GM18511 (cell line): ENCODE data around the gene PHF14.

Experiments
- ATAC-seq: cut with Tn5 transposase; IDR thresholded peaks from one replicate; pipeline ENCODE4 v1.9.1; 2021; ENCODE audit warnings: mild to moderate bottlenecking, moderate library complexity; ENCODE audit not compliant: unreplicated experiment

The PHF14 gene

DNA sequence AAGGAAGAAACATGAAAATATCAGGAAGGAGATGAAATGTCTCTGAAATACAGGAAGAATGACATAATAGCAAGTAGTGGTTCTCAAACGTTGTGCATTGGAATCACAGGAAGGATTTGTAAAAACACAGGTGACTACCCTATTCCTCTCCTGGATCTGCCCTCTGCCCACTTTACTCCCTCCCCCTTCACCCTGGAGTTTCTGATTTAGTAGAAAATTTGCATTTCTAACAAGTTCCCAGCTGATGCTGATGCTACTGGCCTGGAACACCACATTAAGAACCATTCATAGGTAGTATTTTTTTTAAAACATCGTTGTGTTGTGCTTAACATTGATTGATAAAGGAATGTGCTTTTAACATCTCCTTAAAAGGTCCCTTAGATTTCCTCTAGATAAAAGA is 130.9 kb downstream of the PHF14 start:
- no peak for ATAC-seq

DNA sequence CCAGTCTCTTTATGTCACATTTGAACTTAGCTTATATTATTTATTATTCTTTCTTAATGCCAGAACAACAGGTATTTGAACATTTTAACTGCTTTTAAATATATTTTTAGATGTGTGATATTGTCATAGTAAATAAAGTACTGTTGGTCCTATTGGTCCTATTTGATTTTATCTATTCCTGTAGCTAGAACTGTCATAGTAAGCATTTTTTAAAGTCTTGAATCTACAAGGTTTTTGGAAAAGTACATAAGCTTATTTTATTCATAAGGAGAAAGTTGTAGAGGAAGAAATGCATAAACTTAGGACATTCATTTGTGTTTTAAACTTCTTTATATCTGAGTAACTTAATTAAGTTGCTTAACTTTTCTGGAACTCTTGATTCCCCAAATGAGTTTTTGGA is 136.0 kb downstream of the PHF14 start:
- ATAC-seq = no peak

DNA sequence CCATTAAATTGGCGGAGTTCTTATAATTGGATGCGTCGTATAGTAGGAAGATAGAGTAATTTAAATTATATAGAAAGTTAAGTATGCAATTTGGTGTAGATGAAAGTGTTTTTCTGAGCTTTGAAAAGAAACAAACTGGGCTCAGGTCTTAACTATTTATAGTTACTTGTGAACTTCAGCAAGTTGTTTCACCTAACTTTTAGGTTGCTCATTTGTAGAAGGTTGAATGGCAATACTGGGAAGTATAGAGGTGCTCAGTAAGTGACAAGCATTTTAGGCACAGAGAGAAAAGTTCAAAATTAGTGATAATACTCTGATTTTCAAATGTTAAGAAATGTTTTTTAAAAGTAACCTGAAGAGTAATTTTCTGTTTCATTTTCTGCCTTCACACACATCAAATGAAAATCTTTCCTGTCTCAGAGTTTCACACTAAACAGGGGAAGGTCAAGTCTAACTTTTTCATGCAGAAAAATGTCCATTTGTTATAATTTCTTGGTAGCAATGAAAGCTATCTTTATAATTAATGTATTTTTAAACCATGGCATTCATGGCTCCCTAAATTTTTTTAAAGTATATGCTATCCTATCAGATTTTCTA is 146.5 kb downstream of the PHF14 start:
- ATAC-seq = peak; percentile 78

DNA sequence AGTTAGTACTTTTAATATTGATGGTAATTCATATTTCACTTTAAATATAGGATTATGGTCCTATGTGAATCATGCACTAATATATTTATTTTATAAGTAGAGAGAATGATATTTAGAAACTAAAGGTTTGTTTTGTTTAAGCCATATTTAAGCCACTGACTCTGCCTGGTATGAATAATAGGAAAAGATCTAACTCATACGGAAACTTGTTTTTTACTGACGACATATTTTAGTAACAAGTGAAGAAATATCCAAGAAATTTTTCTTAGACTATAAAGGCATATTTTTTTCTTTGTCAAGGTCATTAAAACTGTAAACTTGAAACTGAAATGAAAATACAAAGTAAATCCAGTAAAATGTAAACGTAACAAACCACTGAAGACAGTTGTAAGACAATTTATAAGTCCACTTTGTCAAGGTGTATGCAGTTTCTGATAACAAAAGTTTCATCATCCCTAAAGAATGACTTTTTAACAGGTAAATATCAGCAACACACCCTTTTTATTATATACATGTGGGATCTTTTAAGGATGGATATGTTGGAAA is 147.1 kb downstream of the PHF14 start:
- peak; percentile 50 for ATAC-seq

DNA sequence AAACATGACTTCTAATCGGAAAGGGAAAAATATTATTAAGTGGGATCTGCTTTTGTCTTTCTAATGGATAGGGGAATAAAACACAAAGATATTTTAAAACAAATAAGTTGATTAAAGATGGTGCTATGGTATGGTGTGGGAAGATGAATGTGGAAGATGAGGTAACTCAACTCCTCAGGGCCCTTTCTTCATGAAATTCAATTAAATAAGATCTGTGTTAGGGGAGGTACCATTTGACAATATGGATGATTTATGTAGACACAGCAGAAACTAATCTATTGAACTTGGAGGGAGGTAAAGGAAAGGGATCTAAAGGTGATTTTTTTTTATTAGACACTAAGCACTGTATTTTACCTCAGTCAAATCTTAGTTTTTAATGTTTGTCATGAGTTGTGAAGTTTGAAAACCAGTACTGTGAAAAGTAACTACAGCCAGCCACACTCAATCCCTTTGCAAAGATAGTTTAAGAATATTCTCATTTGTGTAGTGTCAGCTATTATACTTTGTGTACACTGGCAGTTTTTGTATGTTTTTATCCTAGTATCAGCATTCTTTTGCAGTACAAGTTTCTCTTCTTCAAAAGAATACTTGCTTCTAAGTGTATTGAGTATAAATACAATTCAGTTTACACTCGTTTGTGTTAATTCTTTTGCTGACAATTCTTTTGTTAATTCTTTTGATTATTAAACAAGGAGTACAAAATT is 151.3 kb downstream of the PHF14 start:
- no peak for ATAC-seq

DNA sequence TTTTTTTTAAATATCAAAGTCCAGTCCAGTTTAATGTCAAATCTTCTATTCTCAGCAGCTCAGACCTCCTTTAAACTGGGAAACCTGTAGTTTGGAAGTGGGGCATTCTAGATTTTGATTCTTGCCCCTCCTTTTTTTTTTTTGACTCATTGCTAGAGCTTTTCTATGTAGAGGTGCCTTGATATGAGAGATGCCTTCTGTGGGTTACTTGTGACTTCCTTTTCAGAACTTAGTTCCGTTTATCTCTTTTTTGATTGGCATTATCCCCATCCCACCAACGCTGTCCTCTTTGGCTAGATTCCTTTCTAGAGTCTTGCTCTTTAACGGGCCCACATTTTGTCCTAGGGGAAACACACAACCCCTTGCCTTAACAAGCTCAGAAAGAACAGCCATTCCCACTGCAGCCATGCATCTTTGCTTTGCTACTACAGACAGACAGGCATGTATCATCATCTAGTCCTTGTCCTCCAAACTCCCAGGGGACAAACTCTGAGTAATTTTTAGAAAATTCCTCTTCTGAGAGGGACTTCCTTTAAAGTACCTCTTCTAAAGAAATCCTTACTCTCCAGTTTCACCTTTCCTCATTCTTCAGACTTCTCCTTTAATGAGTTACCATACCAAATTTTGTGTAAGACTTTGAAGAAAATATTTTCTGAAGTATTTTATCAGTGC is 153.6 kb downstream of the PHF14 start:
- ATAC-seq = no peak

DNA sequence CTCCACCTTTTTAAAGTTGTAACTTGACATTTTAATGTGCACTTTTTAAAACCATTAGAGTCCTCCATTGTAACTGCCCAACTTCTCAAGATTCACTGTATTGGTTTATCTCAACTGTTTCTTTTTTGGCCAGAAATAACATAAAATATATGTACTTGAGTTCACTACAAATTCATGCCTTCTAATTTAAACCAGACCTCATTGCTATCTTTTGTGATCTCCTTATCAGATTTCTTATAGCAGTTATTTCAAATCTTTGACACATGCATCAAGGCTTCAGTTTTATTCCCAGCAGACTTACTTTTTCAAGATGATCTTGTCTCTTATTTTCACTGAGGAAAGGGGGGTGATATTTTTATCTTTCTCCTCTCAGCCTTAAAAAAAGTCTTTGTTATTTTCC is 154.3 kb downstream of the PHF14 start:
- ATAC-seq = no peak

DNA sequence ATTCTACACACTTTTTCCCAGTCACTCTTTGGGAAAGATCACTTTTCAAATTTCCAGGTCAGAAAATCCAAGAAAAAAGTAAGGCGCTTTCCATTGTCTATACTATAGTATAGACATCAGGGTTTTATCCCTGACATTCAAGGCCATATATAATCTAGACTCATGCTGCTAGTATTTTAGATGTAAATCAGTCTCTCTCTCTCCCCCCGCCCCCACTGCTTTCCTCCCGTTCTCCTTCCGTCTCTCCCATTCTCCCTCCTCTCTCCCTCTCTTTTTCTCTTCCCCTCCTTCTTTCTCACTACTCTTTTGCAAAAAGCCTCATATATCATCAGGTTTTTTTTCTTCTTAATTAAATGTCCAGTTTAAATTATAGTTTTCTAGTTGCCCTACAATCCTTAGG is 154.8 kb downstream of the PHF14 start:
- ATAC-seq = no peak

DNA sequence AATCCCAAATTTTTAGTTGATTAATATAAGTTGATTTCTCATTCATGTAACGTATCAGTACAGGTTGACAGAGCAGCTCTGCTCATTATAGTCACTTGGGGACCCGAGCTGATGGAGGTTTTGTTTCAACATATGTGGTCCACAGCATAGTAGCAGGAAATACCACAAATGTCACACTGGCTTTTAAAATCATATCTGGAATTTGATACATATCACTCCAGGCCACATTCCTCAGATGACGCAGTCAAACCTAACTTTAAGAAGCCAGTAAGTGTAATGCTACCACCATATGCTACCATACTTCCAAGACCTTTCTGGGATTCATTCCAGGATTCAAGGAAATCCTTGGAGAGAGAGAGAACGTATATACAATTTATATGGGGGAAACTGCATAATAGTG is 156.3 kb downstream of the PHF14 start:
- ATAC-seq = no peak

DNA sequence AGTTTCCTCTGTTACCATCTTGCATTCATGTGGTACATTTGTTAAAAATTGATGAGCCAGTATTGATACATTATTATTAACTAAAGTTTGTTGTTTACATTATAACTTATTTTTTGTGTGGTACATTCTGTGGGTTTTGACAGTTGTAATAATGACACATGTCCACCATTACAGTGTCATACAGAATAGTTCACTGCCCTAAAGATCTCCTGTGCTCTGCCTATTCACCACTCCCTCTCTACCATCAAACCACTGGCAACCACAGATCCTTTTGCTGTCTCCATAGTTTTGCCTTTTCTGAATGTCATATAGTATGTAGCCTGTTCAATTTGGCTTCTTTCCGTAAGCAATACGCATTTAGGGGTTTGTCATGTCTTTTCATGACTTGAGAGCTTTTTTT is 156.9 kb downstream of the PHF14 start:
- ATAC-seq = no peak

DNA sequence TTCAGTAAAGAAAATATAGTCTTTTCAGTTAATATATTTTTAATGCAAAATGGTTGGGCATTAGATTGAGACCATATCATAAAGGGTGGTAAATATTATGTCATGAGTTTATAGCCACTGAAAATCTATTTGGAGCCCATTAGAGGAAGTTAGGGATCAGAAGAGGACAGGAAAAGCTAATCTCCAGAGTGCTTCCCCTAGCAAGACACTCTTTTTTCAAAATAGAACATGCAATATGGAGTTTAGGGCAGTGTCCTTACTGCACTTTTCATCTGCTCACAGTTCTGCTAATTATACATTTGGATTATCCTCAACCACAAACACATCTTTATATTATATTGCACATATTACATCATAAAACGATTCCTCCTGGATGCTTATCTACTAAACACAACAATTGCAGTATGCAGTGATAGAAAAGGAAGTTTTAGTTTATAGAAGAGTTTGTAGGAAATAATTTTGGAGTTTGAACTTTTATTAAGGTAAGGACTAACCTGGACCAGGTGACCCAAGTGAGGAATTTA is 159.8 kb downstream of the PHF14 start:
- no peak for ATAC-seq

DNA sequence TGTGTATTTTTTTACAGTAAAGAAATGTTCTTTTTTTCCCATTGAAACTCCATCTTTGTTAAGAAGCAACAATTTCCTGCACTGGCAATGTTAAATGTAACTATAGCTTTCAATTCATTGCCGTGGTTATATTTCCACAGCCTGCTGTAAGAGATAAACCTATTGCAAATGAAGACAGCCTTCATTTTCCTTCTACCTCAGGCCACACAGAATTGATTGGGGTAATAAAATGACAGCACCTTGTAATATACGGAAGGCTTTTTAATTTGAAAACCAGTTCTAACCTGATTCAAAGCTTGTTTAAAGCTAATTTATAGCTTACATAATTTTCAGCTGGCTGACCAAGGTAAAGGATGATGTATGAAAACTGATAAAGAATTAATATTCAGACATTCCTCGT is 161.9 kb downstream of the PHF14 start:
- no peak for ATAC-seq

DNA sequence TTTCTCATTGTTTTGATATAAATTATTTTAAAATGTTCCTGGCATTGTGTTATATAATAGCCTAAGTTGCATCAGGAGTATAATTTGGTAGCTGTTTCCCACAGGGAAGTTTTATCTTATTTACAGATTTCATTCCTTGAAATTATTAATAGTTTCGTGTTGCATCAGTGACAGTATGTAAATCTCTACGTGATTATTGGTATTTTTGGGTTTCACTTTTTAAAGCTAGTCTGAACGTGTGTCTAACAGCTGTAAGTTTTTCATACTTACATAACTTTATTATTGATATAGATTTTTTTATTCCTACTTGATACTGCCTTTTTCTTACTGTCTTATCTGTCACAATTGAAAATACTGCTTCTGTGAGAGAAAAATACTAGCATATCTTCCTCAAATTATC is 167.9 kb downstream of the PHF14 start:
- no peak for ATAC-seq

DNA sequence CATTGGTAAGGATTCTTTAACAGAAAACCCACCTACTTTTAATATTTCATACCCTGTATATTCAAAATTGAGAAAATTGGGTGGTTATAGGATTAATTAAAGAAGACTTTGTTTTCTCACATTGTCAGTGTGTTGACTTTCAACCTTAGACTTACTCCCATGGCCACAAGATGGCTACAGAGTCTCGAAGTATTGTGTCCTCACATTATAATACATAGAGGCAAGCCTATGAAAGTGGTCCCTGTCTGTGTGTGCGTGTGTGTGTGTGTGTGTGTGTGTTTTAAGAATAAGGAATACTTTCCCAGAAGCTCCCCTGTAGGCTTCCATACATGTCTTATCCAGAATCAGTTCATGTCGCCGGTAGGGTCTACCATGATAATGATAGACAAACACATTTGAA is 180.0 kb downstream of the PHF14 start:
- ATAC-seq = no peak

DNA sequence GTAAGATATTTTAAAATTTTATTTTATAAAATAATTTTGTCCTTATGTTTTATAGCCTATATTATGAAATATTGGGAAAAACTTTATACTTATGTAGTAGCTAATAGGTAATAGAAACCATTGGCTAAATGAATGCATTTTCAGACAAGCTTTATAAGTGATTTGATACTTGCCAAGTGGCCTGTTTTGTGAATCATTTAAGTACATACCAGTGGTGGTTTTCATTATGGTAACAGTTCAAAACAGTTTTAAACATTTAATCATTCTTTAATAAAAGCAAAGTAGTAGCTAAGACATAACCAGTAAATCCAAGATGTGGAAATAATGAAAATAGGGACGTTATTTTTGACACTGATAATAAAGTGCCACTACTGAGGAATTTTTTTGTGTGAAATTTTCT is 182.2 kb downstream of the PHF14 start:
- no peak for ATAC-seq

DNA sequence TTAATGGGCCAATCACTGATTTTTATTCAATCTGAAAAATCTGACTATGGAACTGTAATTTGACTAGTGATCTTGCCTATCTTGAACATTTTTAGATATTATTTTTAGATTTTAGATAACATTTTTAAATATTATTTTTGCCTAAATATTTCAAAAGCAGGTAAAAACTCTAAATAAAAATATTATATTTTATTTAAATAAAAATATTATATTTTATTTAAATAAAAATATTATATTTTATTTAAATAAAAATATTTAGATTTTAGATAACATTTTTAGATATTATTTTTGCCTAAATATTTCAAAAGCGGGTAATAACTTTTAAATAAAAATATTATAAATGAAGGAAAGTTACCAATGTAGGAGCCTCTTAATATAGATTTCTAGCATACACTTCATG is 187.8 kb downstream of the PHF14 start:
- no peak for ATAC-seq

DNA sequence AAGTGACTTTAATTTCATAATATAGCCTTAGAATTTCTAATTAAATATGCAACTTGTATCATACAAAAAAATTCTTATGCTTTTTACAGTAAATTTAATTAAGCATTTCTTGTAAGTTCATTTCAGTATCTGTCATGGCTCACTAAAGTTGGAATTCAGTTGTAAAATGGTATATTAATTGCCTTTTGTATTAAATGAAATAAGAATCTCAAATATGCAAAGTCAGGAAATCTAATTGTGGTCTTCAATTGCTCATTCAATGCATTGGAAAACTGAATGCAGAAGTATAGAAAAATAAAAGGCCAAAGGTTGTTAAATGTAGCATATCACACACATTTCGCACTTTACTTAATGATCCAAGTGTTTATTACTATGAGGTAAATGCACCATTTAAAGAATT is 189.5 kb downstream of the PHF14 start:
- no peak for ATAC-seq

DNA sequence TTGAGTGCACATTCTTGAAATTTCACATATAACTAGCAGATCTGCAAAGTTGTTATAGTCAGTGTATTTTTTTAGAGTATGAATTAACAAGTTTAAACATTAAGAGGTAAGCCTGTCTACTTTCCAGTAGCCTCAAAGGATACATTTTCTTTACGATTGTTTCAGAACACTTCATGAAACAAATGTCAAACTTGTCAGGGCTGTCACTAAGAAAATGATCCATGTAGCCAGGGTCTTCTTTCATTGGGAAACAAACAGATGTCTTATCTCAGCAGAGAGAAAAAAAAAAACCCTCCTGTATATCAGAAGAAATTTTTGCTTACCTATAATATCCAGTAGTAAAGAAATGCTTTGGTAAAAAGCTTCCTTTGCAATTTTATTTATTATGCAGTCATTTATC is 192.4 kb downstream of the PHF14 start:
- no peak for ATAC-seq

DNA sequence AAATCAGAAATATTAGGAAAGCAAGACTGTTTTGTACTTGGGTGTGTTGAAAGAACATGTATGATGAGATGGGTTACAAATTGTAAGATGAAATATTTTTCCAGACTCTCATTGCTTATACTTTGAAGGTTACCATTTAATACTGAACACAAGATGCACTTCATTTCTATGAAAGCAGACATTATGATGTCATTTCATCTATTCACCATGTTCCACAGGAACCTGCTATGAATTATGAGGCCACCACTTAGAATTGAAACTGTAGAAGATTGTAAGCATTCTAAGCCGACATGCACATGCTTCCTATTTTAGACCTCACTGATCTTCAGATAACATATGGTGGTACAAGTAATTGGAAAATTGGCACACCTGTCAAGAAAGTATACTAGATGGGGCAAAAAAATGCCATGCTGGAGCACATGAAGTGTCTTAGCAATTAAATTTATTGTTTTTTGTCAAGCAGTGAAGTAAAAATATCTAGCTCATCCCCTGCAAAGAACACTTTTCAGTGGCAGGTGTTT is 195.0 kb downstream of the PHF14 start:
- no peak for ATAC-seq

DNA sequence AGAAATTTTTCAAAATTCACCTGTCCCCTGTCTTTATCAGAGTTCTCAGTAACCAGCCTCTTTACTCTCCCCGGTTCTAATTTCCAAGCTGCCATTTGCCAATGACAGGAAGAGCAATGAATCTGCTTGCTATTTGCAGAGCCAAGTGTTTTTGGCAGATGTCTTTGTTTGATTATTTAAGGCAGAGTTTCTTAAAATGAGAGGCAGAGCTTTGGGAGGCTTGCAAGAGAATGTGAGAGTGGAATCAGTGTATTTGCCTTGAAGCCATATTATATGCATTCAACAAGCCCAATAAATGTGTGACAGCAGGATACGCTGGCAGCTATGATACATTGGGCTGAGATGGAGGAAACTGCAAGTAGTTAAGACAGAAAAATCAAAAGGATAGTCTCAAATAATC is 196.5 kb downstream of the PHF14 start:
- ATAC-seq = no peak

DNA sequence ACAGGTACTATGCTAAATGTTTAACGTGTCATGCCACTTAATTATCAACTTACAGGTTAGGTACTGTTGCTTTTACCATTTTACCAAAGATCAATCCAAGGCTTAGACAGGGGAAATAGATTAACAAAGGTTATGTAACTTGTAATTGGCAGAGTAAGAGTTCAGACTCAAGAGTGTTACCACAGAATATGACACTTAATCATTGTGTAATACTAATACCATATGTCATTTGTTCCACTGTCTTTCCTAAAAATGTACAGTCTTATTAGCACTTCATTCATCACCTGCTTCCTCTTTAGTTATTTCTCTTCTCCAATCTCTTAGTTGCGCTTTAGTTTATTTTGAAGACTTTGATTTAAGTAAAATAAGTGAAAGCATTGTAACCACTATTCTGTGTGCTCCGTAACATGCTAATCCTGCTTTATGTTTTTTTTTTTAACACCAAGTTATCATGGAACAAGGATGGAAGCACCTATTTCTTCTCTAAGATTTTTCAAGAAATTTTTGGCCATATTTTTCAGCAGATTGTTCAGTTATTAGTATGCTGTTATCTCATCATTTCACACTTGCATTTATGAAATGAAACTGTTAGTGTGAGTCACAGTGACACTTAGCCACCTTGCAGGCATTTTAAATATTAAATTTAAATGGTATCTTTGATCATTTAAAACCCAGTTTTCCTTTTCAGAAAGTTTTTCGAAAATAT is 197.3 kb downstream of the PHF14 start:
- ATAC-seq = no peak
